Ishikawa (cell line): Measurements from ENCODE around the gene DOCK8.

ENCODE experiments used
- CEBPB ChIP-seq: IDR thresholded peaks from 2 replicates; pipeline ENCODE4 v1.6.1; 2012
- CREB1 ChIP-seq: IDR thresholded peaks from 2 replicates; pipeline ENCODE4 v1.6.1; 2012; ENCODE audit warnings: low read depth
- EGR1 ChIP-seq: IDR thresholded peaks from 2 replicates; pipeline ENCODE4 v1.6.1; 2012
- EP300 ChIP-seq: IDR thresholded peaks from 2 replicates; pipeline ENCODE4 v1.6.1; 2012; ENCODE audit warnings: borderline replicate concordance
- FOXM1 ChIP-seq: IDR thresholded peaks from 2 replicates; pipeline ENCODE4 v1.6.1; 2012; ENCODE audit warnings: low read depth, borderline replicate concordance
- MAX ChIP-seq: IDR thresholded peaks from 2 replicates; pipeline ENCODE4 v1.6.1; 2012
- NFIC ChIP-seq: IDR thresholded peaks from 2 replicates; pipeline ENCODE4 v1.6.1; 2012
- RAD21 ChIP-seq: IDR thresholded peaks from 2 replicates; pipeline ENCODE4 v1.6.1; 2012; ENCODE audit warnings: low read depth
- TAF1 ChIP-seq: IDR thresholded peaks from 2 replicates; pipeline ENCODE4 v1.6.1; 2012; ENCODE audit warnings: low read depth, mild to moderate bottlenecking
- TCF12 ChIP-seq: IDR thresholded peaks from 2 replicates; pipeline ENCODE4 v1.6.1; 2012; ENCODE audit warnings: low read depth
- TEAD4 ChIP-seq: IDR thresholded peaks from 2 replicates; pipeline ENCODE4 v1.6.1; 2012
- USF1 ChIP-seq: IDR thresholded peaks from 2 replicates; pipeline ENCODE4 v1.6.1; 2012
- YY1 ChIP-seq: IDR thresholded peaks from 2 replicates; pipeline ENCODE4 v1.6.1; 2012; ENCODE audit warnings: low read depth
- ZBTB7A ChIP-seq: IDR thresholded peaks from 2 replicates; pipeline ENCODE4 v1.6.1; 2012; ENCODE audit warnings: low read depth
- TF ChIP-seq, protein P1 (sequence below): IDR thresholded peaks from 2 replicates; pipeline ENCODE4 v1.6.1; 2012; ENCODE audit warnings: low read depth, mild to moderate bottlenecking

Gene DOCK8

GRCh38 chr9:353077-353476, 138.4 kb downstream of the DOCK8 start:
- TF ChIP-seq ZBTB7A: no peak
- TF ChIP-seq YY1: no peak
- no peak for TF ChIP-seq TEAD4
- no peak for TF ChIP-seq TAF1
- TF ChIP-seq CREB1: no peak
- TF ChIP-seq NFIC: no peak
- TF ChIP-seq FOXM1: no peak
- no peak for TF ChIP-seq USF1
- no peak for TF ChIP-seq EP300
- TF ChIP-seq RAD21: no peak
- TF ChIP-seq, protein P1, sequence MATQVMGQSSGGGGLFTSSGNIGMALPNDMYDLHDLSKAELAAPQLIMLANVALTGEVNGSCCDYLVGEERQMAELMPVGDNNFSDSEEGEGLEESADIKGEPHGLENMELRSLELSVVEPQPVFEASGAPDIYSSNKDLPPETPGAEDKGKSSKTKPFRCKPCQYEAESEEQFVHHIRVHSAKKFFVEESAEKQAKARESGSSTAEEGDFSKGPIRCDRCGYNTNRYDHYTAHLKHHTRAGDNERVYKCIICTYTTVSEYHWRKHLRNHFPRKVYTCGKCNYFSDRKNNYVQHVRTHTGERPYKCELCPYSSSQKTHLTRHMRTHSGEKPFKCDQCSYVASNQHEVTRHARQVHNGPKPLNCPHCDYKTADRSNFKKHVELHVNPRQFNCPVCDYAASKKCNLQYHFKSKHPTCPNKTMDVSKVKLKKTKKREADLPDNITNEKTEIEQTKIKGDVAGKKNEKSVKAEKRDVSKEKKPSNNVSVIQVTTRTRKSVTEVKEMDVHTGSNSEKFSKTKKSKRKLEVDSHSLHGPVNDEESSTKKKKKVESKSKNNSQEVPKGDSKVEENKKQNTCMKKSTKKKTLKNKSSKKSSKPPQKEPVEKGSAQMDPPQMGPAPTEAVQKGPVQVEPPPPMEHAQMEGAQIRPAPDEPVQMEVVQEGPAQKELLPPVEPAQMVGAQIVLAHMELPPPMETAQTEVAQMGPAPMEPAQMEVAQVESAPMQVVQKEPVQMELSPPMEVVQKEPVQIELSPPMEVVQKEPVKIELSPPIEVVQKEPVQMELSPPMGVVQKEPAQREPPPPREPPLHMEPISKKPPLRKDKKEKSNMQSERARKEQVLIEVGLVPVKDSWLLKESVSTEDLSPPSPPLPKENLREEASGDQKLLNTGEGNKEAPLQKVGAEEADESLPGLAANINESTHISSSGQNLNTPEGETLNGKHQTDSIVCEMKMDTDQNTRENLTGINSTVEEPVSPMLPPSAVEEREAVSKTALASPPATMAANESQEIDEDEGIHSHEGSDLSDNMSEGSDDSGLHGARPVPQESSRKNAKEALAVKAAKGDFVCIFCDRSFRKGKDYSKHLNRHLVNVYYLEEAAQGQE: no peak
- no peak for TF ChIP-seq TCF12
- no peak for TF ChIP-seq EGR1
- no peak for TF ChIP-seq MAX
- TF ChIP-seq CEBPB: no peak

- no peak for TF ChIP-seq CREB1
- no peak for TF ChIP-seq EGR1
- TF ChIP-seq TEAD4: no peak
- TF ChIP-seq TAF1: no peak
Observed at GRCh38 chr9:354453-354852, 139.8 kb downstream of the DOCK8 start.

- no peak for TF ChIP-seq FOXM1
- TF ChIP-seq RAD21: no peak
- TF ChIP-seq EP300: no peak
- TF ChIP-seq CREB1: no peak
- TF ChIP-seq NFIC: no peak
- TF ChIP-seq USF1: no peak
- no peak for TF ChIP-seq CEBPB
- TF ChIP-seq TCF12: no peak
- TF ChIP-seq TAF1: no peak
- TF ChIP-seq YY1: no peak
- TF ChIP-seq TEAD4: no peak
- no peak for TF ChIP-seq EGR1
- TF ChIP-seq, protein P1: no peak
- TF ChIP-seq MAX: no peak
- no peak for TF ChIP-seq ZBTB7A
Observed at GRCh38 chr9:357560-357959, 142.9 kb downstream of the DOCK8 start.

DNA sequence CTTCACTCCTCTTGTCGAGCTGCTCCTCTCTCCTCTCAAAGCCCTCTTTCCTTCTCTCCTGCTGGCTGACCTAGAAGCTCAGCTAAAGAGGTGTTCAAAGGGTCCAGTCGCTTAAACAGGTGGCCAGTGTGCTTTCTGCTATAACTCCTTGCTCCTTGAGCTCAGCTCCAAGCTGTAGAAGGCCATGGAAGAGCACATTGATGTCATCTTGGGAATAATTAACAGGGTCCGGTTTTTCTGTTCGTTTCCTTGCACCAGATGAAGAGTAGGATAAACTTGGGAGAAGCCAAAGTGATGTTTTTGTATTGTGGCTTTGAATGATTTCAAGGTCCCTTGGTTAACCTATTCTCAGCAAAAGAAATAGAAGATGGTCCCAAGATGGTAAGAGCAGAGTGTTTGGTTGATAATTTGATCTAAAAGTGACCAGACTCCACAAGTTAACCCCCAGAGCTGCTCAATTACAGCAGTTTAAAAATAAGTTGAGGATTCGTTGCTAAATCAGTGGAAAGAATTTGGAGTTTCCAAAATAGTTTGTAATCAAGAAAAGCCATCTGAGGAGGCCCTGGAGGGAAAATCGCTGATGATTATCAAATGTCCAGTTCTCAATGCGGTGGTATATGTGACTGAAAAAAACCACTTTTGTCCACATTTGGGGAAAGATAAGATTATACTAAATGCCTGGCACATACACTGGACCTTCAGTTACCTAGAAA, 148.1 kb downstream of the DOCK8 start:
- TF ChIP-seq TEAD4 (no peak), MAX (no peak), RAD21 (no peak), EP300 (no peak), NFIC (no peak), EGR1 (no peak), CEBPB (no peak), ZBTB7A (no peak), YY1 (no peak), FOXM1 (no peak), TAF1 (no peak), TCF12 (no peak), CREB1 (no peak), USF1 (no peak)
- TF ChIP-seq, protein P1: no peak
